GM12878 (cell line): ENCODE data around the gene LY9. TPM values are rescaled to one million over a fixed set of nuclear protein-coding genes. Genes with fewer than 3 reads are reported as not detected.

Experiments used
- ATAC-seq: fragments of 200-7000 bp; cut with Tn5 transposase; 3 replicates; pipeline ENCODE4 v1.9.1; 2020; ENCODE audit warnings: mild to moderate bottlenecking, moderate library complexity
- BruUV-seq: library from RNA; stranded (reverse); fragments of 400-500 nt; replicated peaks from 2 replicates; lab custom pipeline; 2021; lab: Mats Ljungman, UMichigan
- CTCF ChIA-PET: fragments of 300-600 bp; sonication (Branson Sonifier 250); formaldehyde crosslinking; extraction: SDS; loops from one replicate; lab custom pipeline; 2021; ENCODE audit warnings: inconsistent platforms; lab: Yijun Ruan, JAX
- POLR2A ChIA-PET: fragments of 350-600 bp; formaldehyde crosslinking; extraction: SDS; loops from one replicate; lab custom pipeline; 2021; ENCODE audit warnings: inconsistent platforms; lab: Charles Lee
- RAD21 ChIA-PET: fragments of 300-600 bp; sonication (Branson Sonifier 250); formaldehyde crosslinking; loops from one replicate; lab custom pipeline; 2023; ENCODE audit warnings: antibody characterized with exemption; ENCODE audit not compliant: unreplicated experiment; lab: Charles Lee
- SMC1A ChIA-PET: fragments of 300-600 bp; sonication (Branson Sonifier 250); formaldehyde crosslinking; loops from one replicate; lab custom pipeline; 2023; ENCODE audit not compliant: unreplicated experiment, uncharacterized antibody; lab: Charles Lee
- DNase-seq: peaks from one replicate; pipeline ENCODE4 v3.0.0-alpha.2; 2011; ENCODE audit warnings: low read depth, low spot score
- FAIRE-seq: peaks from 3 replicates; lab custom pipeline; 2011; peaks lifted over from hg19 to GRCh38; lab: Jason Lieb, UNC
- H2AFZ ChIP-seq: 2 replicates; pipeline ENCODE4 v1.6.0; 2011; ENCODE audit warnings: low read depth, low read length, control low read depth; ENCODE audit not compliant: control insufficient read depth
- H3K27ac ChIP-seq: 2 replicates; pipeline ENCODE4 v1.5.1; 2011; ENCODE audit warnings: control low read depth; ENCODE audit not compliant: control insufficient read depth, insufficient read depth
- H3K27me3 ChIP-seq, 2 experiments: replicated peaks in 1 of 2; 2 replicates each; pipeline versions ENCODE4 v1.6.0 to v1.6.1; 2011; ENCODE audit warnings: low read length in 1 of 2; ENCODE audit not compliant: control insufficient read depth in 2 of 2, insufficient read depth in 2 of 2
- H3K36me3 ChIP-seq, 2 experiments: 2 replicates each; pipeline ENCODE4 v1.5.1; 2011; ENCODE audit warnings: low read length in 1 of 2; ENCODE audit not compliant: control insufficient read depth in 2 of 2, insufficient read depth in 2 of 2
- H3K4me1 ChIP-seq: 2 replicates; pipeline ENCODE4 v1.6.1; 2011; ENCODE audit warnings: mild to moderate bottlenecking, low read length, moderate library complexity, mixed read lengths; ENCODE audit not compliant: control insufficient read depth, insufficient read depth
- H3K4me2 ChIP-seq: 2 replicates; pipeline ENCODE4 v1.6.0; 2011; ENCODE audit warnings: control low read depth; ENCODE audit not compliant: control insufficient read depth, insufficient read depth
- H3K4me3 ChIP-seq: fragments of 200-600 bp; sonication (generic); 2 replicates; pipeline ENCODE4 v1.5.1; 2016
- H3K79me2 ChIP-seq: 2 replicates; pipeline ENCODE4 v1.6.0; 2011; ENCODE audit warnings: low read length; ENCODE audit not compliant: control insufficient read depth, insufficient read depth
- H3K9ac ChIP-seq: 2 replicates; pipeline ENCODE4 v1.8.0; 2011; ENCODE audit warnings: low read length, control low read depth, mixed read lengths; ENCODE audit not compliant: control insufficient read depth, insufficient read depth
- H3K9me3 ChIP-seq: replicated peaks from 3 replicates; pipeline ENCODE4 v1.5.1; 2011; ENCODE audit warnings: mild to moderate bottlenecking, low read length; ENCODE audit not compliant: control insufficient read depth, insufficient read depth
- H4K20me1 ChIP-seq: 2 replicates; pipeline ENCODE4 v1.6.0; 2011; ENCODE audit not compliant: control insufficient read depth, insufficient read depth
- BCL11A ChIP-seq: IDR thresholded peaks from 2 replicates; pipeline ENCODE4 v1.6.1; 2011; ENCODE audit warnings: low read depth, low read length
- BCL3 ChIP-seq: IDR thresholded peaks from 2 replicates; pipeline ENCODE4 v1.6.1; 2011; ENCODE audit warnings: borderline replicate concordance, low read depth, mild to moderate bottlenecking, moderate library complexity, low read length; ENCODE audit not compliant: insufficient read depth, poor library complexity, severe bottlenecking
- CREB1 ChIP-seq: IDR thresholded peaks from 2 replicates; pipeline ENCODE4 v1.6.1; 2012; ENCODE audit warnings: low read depth, mild to moderate bottlenecking, inconsistent platforms
- HSF1 ChIP-seq: fragments of 150-350 bp; IDR thresholded peaks from 2 replicates; pipeline ENCODE4 v1.6.1; 2014; ENCODE audit warnings: mild to moderate bottlenecking, low read depth, low read length
- JUNB ChIP-seq: IDR thresholded peaks from 2 replicates; pipeline ENCODE4 v1.6.1; 2016; ENCODE audit warnings: antibody characterized with exemption, mild to moderate bottlenecking
- NFIC ChIP-seq: IDR thresholded peaks from 2 replicates; pipeline ENCODE4 v1.6.1; 2012; ENCODE audit warnings: low read depth, mild to moderate bottlenecking, inconsistent platforms, low read length, moderate library complexity
- PAX8 ChIP-seq: fragments of 450-650 bp; IDR thresholded peaks from 2 replicates; pipeline ENCODE4 v1.6.1; 2017; ENCODE audit warnings: mild to moderate bottlenecking, moderate library complexity
- RAD21 ChIP-seq: IDR thresholded peaks from 2 replicates; pipeline ENCODE4 v1.6.1; 2011; ENCODE audit warnings: mild to moderate bottlenecking, low read depth, low read length, moderate library complexity; ENCODE audit not compliant: insufficient read depth
- RUNX3 ChIP-seq: IDR thresholded peaks from 2 replicates; pipeline ENCODE4 v1.6.1; 2012; ENCODE audit warnings: low read length, inconsistent platforms
- TBL1XR1 ChIP-seq: IDR thresholded peaks from 2 replicates; pipeline ENCODE4 v1.6.1; 2012; ENCODE audit warnings: low read depth, low read length, improper control_type of control experiment
- TCF7 ChIP-seq: IDR thresholded peaks from 2 replicates; pipeline ENCODE4 v1.6.1; 2014; ENCODE audit warnings: antibody characterized with exemption, borderline replicate concordance
- WGBS: methylation state at CpG from one replicate; pipeline ENCODE4 v1.1.6; 2016; ENCODE audit warnings: low lambda C conversion rate; ENCODE audit not compliant: insufficient replicate concordance, insufficient coverage; ENCODE audit errors: missing lambda C conversion rate; 5-methylcytosine and 5-hydroxymethylcytosine counted together
- in situ Hi-C: fragments of 300-500 bp; cut with MboI; formaldehyde crosslinking; loops from 9 replicates; pipeline ENCODE4 v1.14.3; 2018; ENCODE audit warnings: mixed read lengths
- intact Hi-C: fragments of 100-400 bp; cut with micrococcal nuclease; formaldehyde crosslinking; loops from one replicate; pipeline ENCODE4 v1.14.2; 2022; ENCODE audit not compliant: unreplicated experiment
- polyA plus RNA-seq, 11 experiments: library from polyadenylated mRNA; depleted of rRNA in 4 of 11; unstranded in 6 of 11; stranded (reverse) in 5 of 11; fragments of >200 nt; fragmentation: Nextera tagmentation in 4 of 11; fragmentation: Illumina TruSeq in 1 of 11; extraction: Ambion mirVana in 4 of 11; extraction: Trizol in 1 of 11; gene quantifications; 1 replicate in 1 of 11; 2 replicates in 10 of 11; pipeline versions ENCODE4 v1.2.1 to v1.2.3, GENCODE V29; 2011 to 2016; ENCODE audit warnings: inconsistent platforms in 2 of 11, missing spikeins in 2 of 11, low read depth in 1 of 11
- total RNA-seq, 4 experiments: library from RNA; depleted of rRNA in 3 of 4; stranded (reverse); fragments of >200 nt in 3 of 4; fragmentation: Illumina TruSeq in 1 of 4; extraction: Trizol in 1 of 4; gene quantifications; 2 replicates each; pipeline versions ENCODE4 v1.2.1 to v1.2.3, GENCODE V29; 2013 to 2021
- TF ChIP-seq, protein P1 (sequence below): fragments of 450-650 bp; IDR thresholded peaks from 2 replicates; pipeline ENCODE4 v1.6.1; 2017; ENCODE audit warnings: mild to moderate bottlenecking, moderate library complexity
- TF ChIP-seq, protein P2 (sequence below): IDR thresholded peaks from 2 replicates; pipeline ENCODE4 v1.6.1; 2012; ENCODE audit warnings: low read length, inconsistent platforms
- TF ChIP-seq, protein P3 (sequence below): IDR thresholded peaks from 2 replicates; pipeline ENCODE4 v1.6.1; 2011; ENCODE audit warnings: low read depth, mild to moderate bottlenecking, low read length, moderate library complexity, borderline replicate concordance; ENCODE audit errors: extremely low read depth

Gene LY9
- total and polyA plus RNA-seq, 10 of the 15 experiments (the other 5 are each of a cell fraction or from before 2014, with no cell fraction given), result 2.7 to 12.5 (median 9.0) TPM

- TF ChIP-seq, protein P1, sequence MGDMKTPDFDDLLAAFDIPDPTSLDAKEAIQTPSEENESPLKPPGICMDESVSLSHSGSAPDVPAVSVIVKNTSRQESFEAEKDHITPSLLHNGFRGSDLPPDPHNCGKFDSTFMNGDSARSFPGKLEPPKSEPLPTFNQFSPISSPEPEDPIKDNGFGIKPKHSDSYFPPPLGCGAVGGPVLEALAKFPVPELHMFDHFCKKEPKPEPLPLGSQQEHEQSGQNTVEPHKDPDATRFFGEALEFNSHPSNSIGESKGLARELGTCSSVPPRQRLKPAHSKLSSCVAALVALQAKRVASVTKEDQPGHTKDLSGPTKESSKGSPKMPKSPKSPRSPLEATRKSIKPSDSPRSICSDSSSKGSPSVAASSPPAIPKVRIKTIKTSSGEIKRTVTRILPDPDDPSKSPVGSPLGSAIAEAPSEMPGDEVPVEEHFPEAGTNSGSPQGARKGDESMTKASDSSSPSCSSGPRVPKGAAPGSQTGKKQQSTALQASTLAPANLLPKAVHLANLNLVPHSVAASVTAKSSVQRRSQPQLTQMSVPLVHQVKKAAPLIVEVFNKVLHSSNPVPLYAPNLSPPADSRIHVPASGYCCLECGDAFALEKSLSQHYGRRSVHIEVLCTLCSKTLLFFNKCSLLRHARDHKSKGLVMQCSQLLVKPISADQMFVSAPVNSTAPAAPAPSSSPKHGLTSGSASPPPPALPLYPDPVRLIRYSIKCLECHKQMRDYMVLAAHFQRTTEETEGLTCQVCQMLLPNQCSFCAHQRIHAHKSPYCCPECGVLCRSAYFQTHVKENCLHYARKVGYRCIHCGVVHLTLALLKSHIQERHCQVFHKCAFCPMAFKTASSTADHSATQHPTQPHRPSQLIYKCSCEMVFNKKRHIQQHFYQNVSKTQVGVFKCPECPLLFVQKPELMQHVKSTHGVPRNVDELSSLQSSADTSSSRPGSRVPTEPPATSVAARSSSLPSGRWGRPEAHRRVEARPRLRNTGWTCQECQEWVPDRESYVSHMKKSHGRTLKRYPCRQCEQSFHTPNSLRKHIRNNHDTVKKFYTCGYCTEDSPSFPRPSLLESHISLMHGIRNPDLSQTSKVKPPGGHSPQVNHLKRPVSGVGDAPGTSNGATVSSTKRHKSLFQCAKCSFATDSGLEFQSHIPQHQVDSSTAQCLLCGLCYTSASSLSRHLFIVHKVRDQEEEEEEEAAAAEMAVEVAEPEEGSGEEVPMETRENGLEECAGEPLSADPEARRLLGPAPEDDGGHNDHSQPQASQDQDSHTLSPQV, result no peak
- TF ChIP-seq BCL3 (no peak), BCL11A (no peak)
- TF ChIP-seq, protein P2, sequence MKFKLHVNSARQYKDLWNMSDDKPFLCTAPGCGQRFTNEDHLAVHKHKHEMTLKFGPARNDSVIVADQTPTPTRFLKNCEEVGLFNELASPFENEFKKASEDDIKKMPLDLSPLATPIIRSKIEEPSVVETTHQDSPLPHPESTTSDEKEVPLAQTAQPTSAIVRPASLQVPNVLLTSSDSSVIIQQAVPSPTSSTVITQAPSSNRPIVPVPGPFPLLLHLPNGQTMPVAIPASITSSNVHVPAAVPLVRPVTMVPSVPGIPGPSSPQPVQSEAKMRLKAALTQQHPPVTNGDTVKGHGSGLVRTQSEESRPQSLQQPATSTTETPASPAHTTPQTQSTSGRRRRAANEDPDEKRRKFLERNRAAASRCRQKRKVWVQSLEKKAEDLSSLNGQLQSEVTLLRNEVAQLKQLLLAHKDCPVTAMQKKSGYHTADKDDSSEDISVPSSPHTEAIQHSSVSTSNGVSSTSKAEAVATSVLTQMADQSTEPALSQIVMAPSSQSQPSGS, result no peak
Observed at GRCh38 chr1:160858507-160858906, 62.5 kb downstream of the LY9 start (continued).

GRCh38 chr1:160859166-160859565, 63.2 kb downstream of the LY9 start:
- ChIA-PET POLR2A (interaction anchor here (1.0 to 1.4 kb wide), 2 partner anchors 10 to 14 kb away, joined by 3 to 4 read pairs; no protein-coding TSS in a partner anchor), RAD21 (interaction anchor here (1.0 to 1.3 kb wide), 3 partner anchors 9 to 132 kb away, joined by 3 to 4 read pairs (median 4); no protein-coding TSS in a partner anchor), SMC1A (interaction anchor here (0.6 to 13.7 kb wide), 4 partner anchors 20 to 211 kb away, joined by 3 to 229 read pairs (median 3); partner anchors contain the start of gene ARHGAP30), CTCF (interaction anchor here (1.5 to 5.8 kb wide), 3 partner anchors 24 to 131 kb away, joined by 3 to 38 read pairs (median 8); partner anchors contain the start of gene ITLN2)
- 61% methylated on average over 5 of the region's 5 CpGs for WGBS
- H3K9me3 ChIP-seq, result no peaks in the 10 kb centered on the region
- H3K9ac ChIP-seq, result no peak overlapping the region
- no peaks in the 10 kb centered on the region for H4K20me1 ChIP-seq
- H3K27me3 ChIP-seq, result no peaks in the 10 kb centered on the region
- BruUV-seq, result no TSS peak
- H3K4me2 ChIP-seq, result no peak overlapping the region
- no peak overlapping the region for H3K4me3 ChIP-seq
- H3K79me2 ChIP-seq, result no peaks in the 10 kb centered on the region
- H3K4me1 ChIP-seq, result peaks cover 29% of the 10 kb centered on the region
- FAIRE-seq (no peak), ATAC-seq (no peak), DNase-seq (no peak)
- no peak overlapping the region for H2AFZ ChIP-seq
- intact Hi-C loops, result no loop called here
- no peaks in the 10 kb centered on the region; a peak in 1 of 4 replicates for H3K36me3 ChIP-seq
- in situ Hi-C loops, result no loop called here
- no peak overlapping the region for H3K27ac ChIP-seq
- no peak for TF ChIP-seq TCF7
- TF ChIP-seq PAX8, result no peak
- TF ChIP-seq, protein P3, sequence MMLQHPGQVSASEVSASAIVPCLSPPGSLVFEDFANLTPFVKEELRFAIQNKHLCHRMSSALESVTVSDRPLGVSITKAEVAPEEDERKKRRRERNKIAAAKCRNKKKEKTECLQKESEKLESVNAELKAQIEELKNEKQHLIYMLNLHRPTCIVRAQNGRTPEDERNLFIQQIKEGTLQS, result no peak
- TF ChIP-seq RUNX3, result no peak
- no peak for TF ChIP-seq TBL1XR1
- TF ChIP-seq RAD21, result no peak
- no peak for TF ChIP-seq CREB1
- TF ChIP-seq JUNB, result no peak
- TF ChIP-seq HSF1, result no peak
- no peak for TF ChIP-seq NFIC
